OCI-LY7 (cell line): ENCODE results near the gene ATG9B. TPM values are rescaled to one million over a fixed set of nuclear protein-coding genes. Genes with fewer than 3 reads are reported as not detected.

Experiments used
- BruUV-seq: library from RNA; stranded (reverse); fragments of 400-500 nt; replicated peaks from 2 replicates; lab custom pipeline; 2021; lab: Mats Ljungman, UMichigan
- CTCF ChIA-PET: fragments of 300-600 bp; sonication (Branson Sonifier 250); formaldehyde crosslinking; loops from one replicate; lab custom pipeline; 2022; ENCODE audit warnings: antibody characterized with exemption; ENCODE audit not compliant: unreplicated experiment; lab: Charles Lee
- POLR2A ChIA-PET: fragments of 300-600 bp; sonication (Branson Sonifier 250); formaldehyde crosslinking; loops from one replicate; lab custom pipeline; 2022; ENCODE audit warnings: antibody characterized with exemption; lab: Charles Lee
- DNase-seq: peaks from one replicate; pipeline ENCODE4 v3.0.0-alpha.2; 2015; ENCODE audit warnings: low spot score
- H2AFZ ChIP-seq: fragments of 200-600 bp; sonication (generic), shearing (Covaris generic); 2 replicates; pipeline ENCODE4 v1.6.1; 2014; ENCODE audit warnings: mild to moderate bottlenecking, antibody characterized with exemption, low read length, moderate library complexity
- H3K27ac ChIP-seq: fragments of 200-600 bp; sonication (generic); 2 replicates; pipeline ENCODE4 v1.5.1; 2014; ENCODE audit warnings: mixed run types, low read depth, mild to moderate bottlenecking, moderate library complexity, low read length, inconsistent platforms; ENCODE audit not compliant: poor library complexity, severe bottlenecking
- H3K36me3 ChIP-seq: fragments of 200-600 bp; sonication (generic); 2 replicates; pipeline ENCODE4 v1.6.1; 2014; ENCODE audit warnings: mild to moderate bottlenecking, antibody characterized with exemption, low read length, moderate library complexity, mixed read lengths; ENCODE audit not compliant: insufficient read depth
- H3K4me1 ChIP-seq: fragments of 200-600 bp; sonication (generic); 2 replicates; pipeline ENCODE4 v1.5.1; 2014; ENCODE audit warnings: mild to moderate bottlenecking, low read length; ENCODE audit not compliant: insufficient read depth, poor library complexity, severe bottlenecking
- H3K4me2 ChIP-seq: fragments of 200-600 bp; sonication (generic); 2 replicates; pipeline ENCODE4 v1.6.1; 2014; ENCODE audit warnings: mild to moderate bottlenecking, low read length
- H3K4me3 ChIP-seq: fragments of 200-600 bp; sonication (generic); 2 replicates; pipeline ENCODE4 v1.5.1; 2014; ENCODE audit warnings: mild to moderate bottlenecking, low read depth, low read length; ENCODE audit not compliant: poor library complexity, severe bottlenecking
- H3K79me2 ChIP-seq: fragments of 200-600 bp; sonication (generic); 2 replicates; pipeline ENCODE4 v1.6.1; 2016; ENCODE audit warnings: low read depth, mild to moderate bottlenecking, low read length, moderate library complexity, mixed read lengths; ENCODE audit not compliant: insufficient read depth
- H3K9me2 ChIP-seq: fragments of 200-600 bp; sonication (generic); 2 replicates; pipeline ENCODE4 v1.6.1; 2016; ENCODE audit warnings: mild to moderate bottlenecking, low read length, mixed read lengths; ENCODE audit not compliant: insufficient read depth
- H3K9me3 ChIP-seq: fragments of 200-600 bp; sonication (generic); 2 replicates; pipeline ENCODE4 v1.6.1; 2014; ENCODE audit warnings: mild to moderate bottlenecking, mixed run types, low read length, mixed read lengths
- H4K20me1 ChIP-seq: fragments of 200-600 bp; sonication (generic); 2 replicates; pipeline ENCODE4 v1.6.1; 2014; ENCODE audit warnings: mild to moderate bottlenecking, antibody characterized with exemption, low read length, moderate library complexity, mixed read lengths; ENCODE audit not compliant: insufficient read depth
- EZH2phosphoT487 ChIP-seq: fragments of 200-600 bp; sonication (generic); IDR thresholded peaks from 2 replicates; pipeline ENCODE4 v1.6.1; 2018; ENCODE audit warnings: low read depth, borderline replicate concordance, mild to moderate bottlenecking, mixed run types, antibody characterized with exemption, low read length, moderate library complexity, mixed read lengths
- intact Hi-C: fragments of 100-400 bp; cut with micrococcal nuclease; formaldehyde crosslinking; loops from one replicate; pipeline ENCODE4 v1.10.0; 2022; ENCODE audit not compliant: unreplicated experiment
- total RNA-seq, 2 experiments: library from RNA; depleted of rRNA in 1 of 2; stranded (reverse); fragments of >200 nt in 1 of 2; shearing (Covaris generic) in 1 of 2; gene quantifications; 2 replicates each; pipeline ENCODE4 v1.2.3, GENCODE V29; 2014 to 2022
- TF ChIP-seq, protein P1 (sequence below): fragments of 200-600 bp; sonication (generic); conservative IDR thresholded peaks from 2 replicates; pipeline ENCODE4 v1.5.1; 2014; ENCODE audit warnings: mild to moderate bottlenecking, antibody characterized with exemption, low read length, moderate library complexity, mixed read lengths

ATG9B gene
- total RNA-seq, 2 experiments from 2014 or later = 0.97 to 1.1 TPM

- no TSS peak for BruUV-seq
- H3K9me2 ChIP-seq = no peaks in the 10 kb centered on the region
- H3K36me3 ChIP-seq = no peaks in the 10 kb centered on the region
- POLR2A ChIA-PET = interaction anchor here (0.6 to 1.6 kb wide), 2 partner anchors 14 to 32 kb away, joined by 3 to 4 read pairs; no protein-coding TSS in a partner anchor
- no peaks in the 10 kb centered on the region for H4K20me1 ChIP-seq
- intact Hi-C loops = no loop called here
- CTCF ChIA-PET = no interaction called here
- no peak for TF ChIP-seq EZH2phosphoT487
- TF ChIP-seq, protein P1, sequence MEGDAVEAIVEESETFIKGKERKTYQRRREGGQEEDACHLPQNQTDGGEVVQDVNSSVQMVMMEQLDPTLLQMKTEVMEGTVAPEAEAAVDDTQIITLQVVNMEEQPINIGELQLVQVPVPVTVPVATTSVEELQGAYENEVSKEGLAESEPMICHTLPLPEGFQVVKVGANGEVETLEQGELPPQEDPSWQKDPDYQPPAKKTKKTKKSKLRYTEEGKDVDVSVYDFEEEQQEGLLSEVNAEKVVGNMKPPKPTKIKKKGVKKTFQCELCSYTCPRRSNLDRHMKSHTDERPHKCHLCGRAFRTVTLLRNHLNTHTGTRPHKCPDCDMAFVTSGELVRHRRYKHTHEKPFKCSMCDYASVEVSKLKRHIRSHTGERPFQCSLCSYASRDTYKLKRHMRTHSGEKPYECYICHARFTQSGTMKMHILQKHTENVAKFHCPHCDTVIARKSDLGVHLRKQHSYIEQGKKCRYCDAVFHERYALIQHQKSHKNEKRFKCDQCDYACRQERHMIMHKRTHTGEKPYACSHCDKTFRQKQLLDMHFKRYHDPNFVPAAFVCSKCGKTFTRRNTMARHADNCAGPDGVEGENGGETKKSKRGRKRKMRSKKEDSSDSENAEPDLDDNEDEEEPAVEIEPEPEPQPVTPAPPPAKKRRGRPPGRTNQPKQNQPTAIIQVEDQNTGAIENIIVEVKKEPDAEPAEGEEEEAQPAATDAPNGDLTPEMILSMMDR = no peak
- H3K4me3 ChIP-seq = no peak overlapping the region
- peak overlapping the region; percentile 87 for H2AFZ ChIP-seq
- peak; percentile 66 for DNase-seq
- peaks cover 21% of the 10 kb centered on the region for H3K4me1 ChIP-seq
- peak overlapping the region; percentile 36 for H3K27ac ChIP-seq
- H3K9me3 ChIP-seq = no peaks in the 10 kb centered on the region
- peak overlapping the region; percentile 23; the same call in 1 of the 2 replicates for H3K4me2 ChIP-seq
- H3K79me2 ChIP-seq = no peaks in the 10 kb centered on the region
Measured at GRCh38 chr7:150994141-150994837, 30.0 kb downstream of the ATG9B start.

GRCh38 chr7:150993511-150993910 is 30.8 kb downstream of the ATG9B start:
- Histone ChIP-seq H3K36me3 (no peaks in the 10 kb centered on the region), H3K9me2 (no peaks in the 10 kb centered on the region), H2AFZ (no peak overlapping the region), H3K79me2 (no peaks in the 10 kb centered on the region), H4K20me1 (no peaks in the 10 kb centered on the region), H3K4me1 (peaks cover 25% of the 10 kb centered on the region), H3K9me3 (no peaks in the 10 kb centered on the region), H3K4me2 (no peak overlapping the region), H3K4me3 (no peak overlapping the region), H3K27ac (no peak overlapping the region)
- ChIA-PET POLR2A (interaction anchor here (1.6 kb wide), 1 partner anchor 13 kb away, joined by 4 read pairs; no protein-coding TSS in a partner anchor), CTCF (no interaction called here)
- TF ChIP-seq, protein P1 = no peak
- TF ChIP-seq EZH2phosphoT487 = no peak
- BruUV-seq = no TSS peak
- no peak for DNase-seq
- intact Hi-C loops = no loop called here

DNA sequence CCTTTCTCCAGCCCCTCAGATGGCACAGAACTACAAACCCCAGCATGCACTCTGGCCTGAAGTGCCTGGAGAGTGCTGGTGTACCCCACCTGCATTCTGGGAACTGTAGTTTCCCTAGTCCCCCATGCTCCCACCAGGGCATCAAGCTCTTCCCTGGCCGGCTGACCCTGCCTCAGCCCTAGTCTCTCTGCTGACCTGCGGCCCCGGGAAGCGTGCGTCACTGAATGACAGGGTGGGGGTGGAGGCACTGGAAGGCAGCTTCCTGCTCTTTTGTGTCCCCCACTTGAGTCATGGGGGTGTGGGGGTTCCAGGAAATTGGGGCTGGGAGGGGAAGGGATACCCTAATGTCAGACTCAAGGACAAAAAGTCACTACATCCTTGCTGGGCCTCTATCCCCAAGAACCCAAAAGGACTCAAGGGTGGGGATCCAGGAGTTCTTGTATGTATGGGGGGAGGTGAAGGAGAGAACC is 31.4 kb downstream of the ATG9B start:
- Histone ChIP-seq H3K9me2 (no peaks in the 10 kb centered on the region), H3K4me2 (no peak overlapping the region), H3K36me3 (no peaks in the 10 kb centered on the region), H3K9me3 (no peaks in the 10 kb centered on the region), H3K27ac (no peak overlapping the region), H4K20me1 (no peaks in the 10 kb centered on the region), H3K79me2 (no peaks in the 10 kb centered on the region), H2AFZ (no peak overlapping the region), H3K4me3 (no peak overlapping the region), H3K4me1 (peaks cover 31% of the 10 kb centered on the region)
- ChIA-PET CTCF (interaction anchor here (0.6 to 0.7 kb wide), 2 partner anchors 20 to 1117 kb away, joined by 3 to 8 read pairs; no protein-coding TSS in a partner anchor), POLR2A (interaction anchor here (1.4 kb wide), 1 partner anchor 36 kb away, joined by 3 read pairs; no protein-coding TSS in a partner anchor)
- peak; percentile 58 for DNase-seq
- intact Hi-C loops = no loop called here
- no TSS peak for BruUV-seq
- TF ChIP-seq, protein P1 = no peak
- no peak for TF ChIP-seq EZH2phosphoT487
